ENCODE data around the gene AADACL3.

GRCh38 chr1:12666141-12666735 lies 49.7 kb upstream of the AADACL3 start:
- no peak for TF ChIP-seq EZH2 (IDR thresholded peaks at IDR 0.05)
- TF ChIP-seq CTCF (IDR thresholded peaks at IDR 0.05) = no peak

Data from neural progenitor cell (in vitro differentiated cells).